GM03348 (cell line): ENCODE data around the gene NDUFB8.
A peak's percentile ranks its signal among the peaks of the same experiment; 100 is the strongest.

Experiments used
- DNase-seq: peaks from one replicate; pipeline ENCODE4 v3.0.0; 2012; ENCODE audit warnings: low spot score

Gene NDUFB8

DNA sequence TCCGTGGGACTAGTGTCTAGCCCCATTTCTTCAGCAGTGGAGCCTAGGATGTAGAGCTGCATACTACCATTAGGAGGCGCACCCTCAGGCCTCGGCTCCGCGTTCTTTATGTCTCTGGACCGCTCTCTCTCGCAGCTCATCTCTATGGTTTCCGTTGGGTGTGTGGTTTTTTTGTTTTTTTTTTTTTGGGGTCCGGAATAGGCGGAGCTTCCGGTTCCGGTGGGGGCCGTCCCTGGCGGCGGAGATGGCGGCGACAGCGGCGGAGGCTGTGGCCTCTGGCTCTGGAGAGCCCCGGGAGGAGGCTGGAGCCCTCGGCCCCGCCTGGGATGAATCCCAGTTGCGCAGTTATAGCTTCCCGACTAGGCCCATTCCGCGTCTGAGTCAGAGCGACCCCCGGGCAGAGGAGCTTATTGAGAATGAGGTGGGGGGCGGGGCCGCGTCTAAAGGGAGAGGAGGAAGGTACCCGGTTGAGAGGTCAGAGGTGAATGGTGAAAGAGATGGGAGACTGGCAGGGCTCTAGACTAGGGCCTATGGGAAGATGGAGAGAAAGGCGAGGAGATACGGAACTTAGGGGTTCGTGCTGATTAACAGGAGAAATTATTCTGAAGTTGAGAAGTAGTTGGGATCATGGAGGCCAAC is 6.2 kb upstream of the NDUFB8 start, which contains the start of gene HIF1AN:
Gene HIF1AN (plus strand): TSS at position 229 of the 639 bp plus-strand sequence. CDS start 16 bp downstream, at position 245.
- peak; percentile 97 for DNase-seq

- no peak for DNase-seq
These were observed 5.7 kb upstream of the NDUFB8 start for GRCh38 chr10:100535338-100535714.

DNA sequence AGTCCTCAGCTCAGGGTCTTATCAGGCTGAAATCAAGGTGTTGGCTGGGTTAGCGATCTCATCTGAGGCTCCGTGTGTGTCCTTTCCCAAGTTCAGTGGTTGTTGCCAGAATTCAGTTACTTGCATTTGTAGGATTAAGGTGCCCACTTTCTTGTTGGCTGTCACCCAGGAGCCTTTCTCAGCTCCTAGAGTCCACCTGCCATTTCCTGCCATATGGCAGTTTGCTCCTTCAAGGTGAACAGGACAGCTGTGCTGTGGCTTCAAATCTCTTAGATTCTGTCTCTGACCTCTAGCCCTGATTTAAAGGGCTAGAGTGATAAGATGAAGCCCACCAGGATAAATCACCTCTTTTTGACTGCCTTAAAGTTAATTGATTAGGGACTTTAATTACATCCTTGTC is 5.1 kb upstream of the NDUFB8 start:
- DNase-seq, result no peak

DNA sequence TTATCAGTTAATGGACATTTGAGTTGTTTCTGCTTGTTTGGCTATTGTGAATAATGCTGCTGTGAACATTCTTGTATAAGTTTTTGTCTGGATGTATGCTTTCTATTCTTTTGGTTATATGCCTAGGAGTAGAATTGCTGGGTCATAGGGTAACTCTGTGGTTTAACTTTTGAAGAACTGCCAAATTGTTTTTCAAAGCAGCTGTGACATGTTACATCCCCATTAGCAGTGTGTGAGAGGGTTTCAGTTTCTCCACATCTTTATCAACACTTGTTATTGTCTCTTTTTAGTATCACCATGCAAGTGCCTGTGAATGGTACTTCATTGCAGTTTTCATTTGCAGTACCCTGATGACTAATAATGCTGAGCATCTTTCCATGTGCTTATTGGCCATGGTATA is 2.1 kb upstream of the NDUFB8 start:
- DNase-seq, result no peak

DNA sequence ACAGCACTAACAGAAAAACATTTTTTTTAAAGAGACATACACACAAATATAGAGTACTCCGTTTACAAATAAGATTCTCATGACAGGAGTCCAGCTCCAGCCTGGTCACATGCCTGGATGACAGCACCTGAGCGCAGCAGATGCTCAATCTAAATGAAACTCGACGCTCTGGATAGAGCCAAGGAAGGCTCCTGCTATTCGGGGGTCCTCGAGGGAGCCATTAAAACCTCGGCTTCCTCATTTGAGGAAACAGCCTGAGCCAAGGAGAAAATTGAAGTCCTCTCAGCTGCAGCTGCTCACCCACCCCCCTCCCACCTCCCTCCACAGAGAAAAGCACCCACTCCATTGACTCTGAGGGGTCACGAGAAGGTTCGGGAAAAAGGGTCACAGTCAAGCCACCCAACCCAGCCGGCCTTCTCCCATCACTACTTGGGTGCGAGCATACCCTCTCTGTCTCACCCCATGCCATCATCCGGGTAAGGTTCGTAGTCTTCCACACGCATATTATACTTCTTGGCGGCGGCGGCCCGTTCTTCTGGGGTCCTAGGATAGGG is 673 bp downstream of the NDUFB8 start:
- peak; percentile 21 for DNase-seq

- no peak for DNase-seq
These were observed 1.4 kb downstream of the NDUFB8 start for GRCh38 chr10:100528123-100528886.

GRCh38 chr10:100524638-100525037 is 5.0 kb downstream of the NDUFB8 start:
- no peak for DNase-seq

GRCh38 chr10:100524206-100524605 is 5.5 kb downstream of the NDUFB8 start:
- DNase-seq, result no peak

GRCh38 chr10:100522945-100523344 is 6.7 kb downstream of the NDUFB8 start:
- no peak for DNase-seq

GRCh38 chr10:100522107-100522801 is 7.4 kb downstream of the NDUFB8 start:
- no peak for DNase-seq

- DNase-seq, result no peak
These were observed 8.9 kb downstream of the NDUFB8 start for GRCh38 chr10:100520811-100521210.

GRCh38 chr10:100519311-100520051 is 10.2 kb downstream of the NDUFB8 start, which contains the start of gene SEC31B:
TSS of gene SEC31B (minus strand) at chr10:100519861. CDS start at chr10:100516952, 2,909 bp downstream.
- DNase-seq, result peak; percentile 16

DNA sequence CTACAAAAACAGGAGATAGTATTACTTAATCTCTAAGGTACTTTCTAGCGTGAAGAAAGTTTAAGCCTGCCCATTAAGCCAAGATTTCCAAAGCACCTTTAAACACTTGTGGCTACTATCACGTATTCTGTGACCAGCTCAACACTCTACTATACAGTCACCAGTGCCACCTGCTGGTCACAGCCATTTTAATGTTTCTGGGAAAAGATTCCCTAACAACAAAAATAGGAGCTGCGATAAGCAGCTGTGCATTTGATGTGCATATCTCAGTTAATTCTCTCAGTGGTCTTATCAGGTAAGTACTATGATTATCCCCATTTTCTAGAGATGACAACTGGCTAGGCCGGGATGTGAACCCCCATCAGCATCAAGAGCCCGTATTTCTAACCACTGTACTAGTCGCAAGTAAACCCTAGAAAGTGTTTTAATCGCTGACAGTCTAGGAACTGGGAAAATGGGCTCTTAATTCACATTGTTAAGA is 10.9 kb downstream of the NDUFB8 start:
- DNase-seq, result peak; percentile 79

- no peak for DNase-seq
These were observed 12.8 kb downstream of the NDUFB8 start for GRCh38 chr10:100516847-100517246.

DNA sequence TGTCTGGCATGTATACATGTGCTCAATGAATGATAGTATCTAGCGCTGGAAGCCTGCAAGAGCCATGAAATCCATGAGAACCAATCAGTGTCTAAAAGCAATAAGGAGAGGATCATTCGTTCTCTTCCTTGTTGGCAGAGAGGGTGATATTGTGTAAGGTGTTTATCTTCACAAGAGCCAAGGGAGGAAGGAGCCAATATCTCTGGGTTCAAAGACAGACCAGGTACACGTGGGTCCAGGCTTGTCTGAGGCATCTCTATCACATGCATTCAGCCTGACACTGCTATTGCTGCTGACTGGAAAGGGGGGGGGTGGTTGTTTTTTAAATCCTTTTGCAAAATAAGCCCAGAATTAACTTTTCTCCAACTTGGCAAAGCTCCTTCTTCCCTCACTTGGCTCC is 14.1 kb downstream of the NDUFB8 start:
- no peak for DNase-seq

DNA sequence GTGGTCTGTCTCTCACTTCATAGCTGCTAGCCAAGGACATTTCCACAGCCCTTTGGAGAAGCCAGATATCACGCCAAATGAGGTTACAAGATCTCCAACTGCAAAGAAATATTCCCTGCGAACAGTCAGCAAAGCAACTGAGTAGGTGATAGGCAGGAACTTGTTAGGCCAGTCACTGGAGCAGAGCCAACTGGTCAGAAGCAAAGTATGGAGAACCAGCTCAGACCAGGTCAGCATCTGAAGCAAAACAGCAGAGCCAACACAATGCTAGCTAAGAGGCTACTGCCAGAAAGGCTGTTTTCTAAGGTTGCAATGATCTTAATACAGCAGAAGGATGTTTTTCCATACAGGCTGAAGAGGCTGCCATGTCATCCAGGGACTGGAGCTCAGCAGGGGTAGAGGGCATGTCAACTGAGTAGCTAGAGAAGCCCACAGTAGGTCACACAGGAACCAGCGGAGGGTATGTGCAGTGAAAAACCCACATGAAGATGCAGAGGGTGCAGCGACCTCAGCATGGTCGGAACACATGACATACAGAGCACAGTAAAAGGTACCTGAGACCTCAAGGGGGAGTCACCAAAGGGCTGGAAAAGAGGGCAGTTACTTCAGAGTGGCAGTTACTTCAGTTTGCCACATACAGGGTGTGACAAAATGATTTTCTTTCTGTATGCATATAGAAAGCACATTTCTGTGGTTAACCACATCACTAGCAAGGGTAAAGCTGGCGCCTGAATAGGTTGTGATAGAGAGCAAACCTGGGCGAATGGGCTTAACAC is 18.9 kb downstream of the NDUFB8 start:
- no peak for DNase-seq

- DNase-seq, result no peak
These were observed 20.3 kb downstream of the NDUFB8 start for GRCh38 chr10:100509241-100509840.

DNA sequence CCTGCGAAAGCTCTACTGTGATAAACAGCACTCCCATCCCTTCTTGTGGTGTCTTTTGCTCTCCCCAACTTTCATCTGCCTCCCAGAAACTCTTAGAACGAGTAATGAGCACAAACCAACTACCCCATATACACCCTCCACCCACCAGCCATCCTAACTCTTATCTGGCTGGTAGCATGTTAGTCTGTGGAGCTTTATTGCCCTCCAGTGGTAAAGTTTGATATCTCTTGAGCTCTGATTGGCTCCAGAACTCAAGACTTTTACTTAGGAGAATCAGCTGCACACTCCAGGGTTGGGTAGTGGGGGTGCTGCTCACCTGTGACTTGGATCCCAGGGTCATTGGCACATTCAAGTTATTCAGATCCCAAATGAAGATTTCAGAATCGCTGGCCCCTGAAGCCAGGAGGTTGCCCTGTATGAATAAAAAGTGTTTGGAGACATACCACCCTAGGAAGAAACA is 20.9 kb downstream of the NDUFB8 start:
- DNase-seq, result peak; percentile 65

DNA sequence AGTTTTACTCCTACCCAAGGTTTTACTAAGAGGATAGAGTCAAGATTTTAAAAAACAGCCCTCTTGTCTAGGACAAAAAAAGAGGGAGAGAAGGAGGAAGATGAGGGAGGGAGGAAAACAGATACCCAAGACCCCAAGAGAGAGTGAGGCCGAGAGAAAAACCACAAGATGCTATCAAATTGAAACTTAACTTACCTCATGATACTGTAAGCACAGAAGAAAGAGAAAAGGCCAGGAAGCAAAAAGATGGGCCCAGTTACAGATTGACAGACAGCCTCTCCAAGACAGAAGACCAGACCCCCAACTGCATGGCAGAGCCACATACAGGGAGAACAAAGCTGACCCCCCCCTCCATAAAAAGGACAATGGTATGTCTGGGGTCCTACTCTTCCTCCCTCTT is 21.4 kb downstream of the NDUFB8 start:
- no peak for DNase-seq

DNA sequence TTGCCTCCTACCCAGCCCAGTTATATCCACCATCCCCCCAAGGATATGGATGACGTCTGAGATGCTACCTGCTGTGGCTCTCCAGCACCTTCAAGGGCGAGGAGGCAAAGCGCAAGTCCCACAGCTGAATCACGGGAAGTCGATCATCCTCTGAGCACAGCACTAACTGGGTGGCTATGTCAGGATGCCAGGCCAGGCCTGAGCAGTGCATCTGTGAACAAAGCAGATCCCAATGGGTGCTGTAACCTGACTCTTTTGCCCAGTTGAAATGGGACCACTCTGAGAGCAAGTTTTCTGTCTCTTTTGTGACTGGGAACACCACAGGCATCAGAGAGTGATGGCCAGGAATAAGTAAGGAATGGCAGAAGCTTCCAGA is 22.3 kb downstream of the NDUFB8 start:
- no peak for DNase-seq
